Activated T-cell treated with anti-CD3 and anti-CD28 coated beads for 48 hours (primary cell): Measurements from ENCODE around the gene GAPVD1.
"Not testable (repeated sequence)": the region's sequence is repeated elsewhere in the genome, so short reads cannot be mapped to it uniquely, and the experiment has no call there.

Experiments used
- DNase-seq: peaks from one replicate; pipeline ENCODE4 v3.0.0-alpha.2; 2020; ENCODE audit warnings: low read depth

The GAPVD1 gene

DNA sequence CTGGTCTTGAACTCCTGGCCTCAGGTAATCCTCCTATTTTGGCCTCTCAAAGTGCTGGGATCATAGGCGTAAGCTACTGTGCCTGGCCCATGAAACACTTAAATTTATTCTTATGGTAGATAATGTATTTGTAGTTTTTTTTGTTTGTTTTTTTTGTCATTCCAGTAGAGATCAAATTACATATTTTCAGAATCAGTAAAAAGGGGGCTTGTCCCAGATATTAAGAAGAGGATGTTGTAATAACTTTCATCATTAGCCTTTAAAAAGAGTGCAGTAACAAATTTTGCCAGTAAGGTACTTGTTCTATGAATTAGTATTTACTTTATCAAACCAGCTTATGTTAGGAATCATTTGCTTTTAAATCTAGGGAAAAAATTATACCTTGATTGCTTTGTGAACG, 42.6 kb downstream of the GAPVD1 start:
- no peak for DNase-seq

DNA sequence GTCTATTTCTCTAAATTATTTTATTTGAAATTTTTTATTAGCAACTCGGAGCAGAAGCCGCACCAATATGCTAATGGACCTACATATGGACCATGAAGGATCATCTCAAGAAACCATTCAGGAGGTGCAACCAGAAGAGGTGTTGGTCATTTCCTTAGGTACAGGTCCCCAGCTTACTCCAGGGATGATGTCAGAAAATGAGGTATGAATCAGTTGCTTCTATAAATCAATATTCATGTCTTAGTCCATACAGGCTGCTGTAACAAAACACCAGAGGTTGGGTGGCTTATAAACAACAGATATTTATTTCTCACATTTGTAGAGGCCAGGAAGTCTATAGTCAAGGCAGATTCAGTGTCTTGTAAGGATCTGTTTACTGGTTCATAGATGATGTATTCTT, 50.8 kb downstream of the GAPVD1 start:
- DNase-seq = no peak

- not testable (repeated sequence) for DNase-seq
Measured at GRCh38 chr9:125316359-125316758, 54.7 kb downstream of the GAPVD1 start.

- DNase-seq = no peak
Measured at GRCh38 chr9:125317704-125318103, 56.1 kb downstream of the GAPVD1 start.

DNA sequence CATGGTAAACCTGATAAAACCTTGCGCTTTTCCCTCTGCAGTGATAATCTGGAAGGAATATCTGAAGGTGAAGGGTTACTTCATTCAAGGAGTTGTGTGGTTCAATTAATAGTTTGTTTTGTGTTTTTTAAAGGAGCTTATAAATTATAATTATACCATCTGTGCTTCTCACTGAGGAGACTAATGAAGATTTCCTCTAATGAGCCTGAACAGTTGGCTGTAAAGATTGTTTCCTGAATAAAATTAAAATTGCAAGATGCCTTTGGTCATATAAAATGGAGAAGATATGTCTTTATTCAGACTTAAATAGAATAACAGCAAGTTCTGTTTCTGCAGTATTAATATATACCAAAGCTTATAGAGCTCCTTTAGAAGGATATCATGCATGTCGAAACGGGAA, 59.9 kb downstream of the GAPVD1 start:
- DNase-seq = no peak

- no peak for DNase-seq
Measured at GRCh38 chr9:125323615-125324014, 62.0 kb downstream of the GAPVD1 start.

DNA sequence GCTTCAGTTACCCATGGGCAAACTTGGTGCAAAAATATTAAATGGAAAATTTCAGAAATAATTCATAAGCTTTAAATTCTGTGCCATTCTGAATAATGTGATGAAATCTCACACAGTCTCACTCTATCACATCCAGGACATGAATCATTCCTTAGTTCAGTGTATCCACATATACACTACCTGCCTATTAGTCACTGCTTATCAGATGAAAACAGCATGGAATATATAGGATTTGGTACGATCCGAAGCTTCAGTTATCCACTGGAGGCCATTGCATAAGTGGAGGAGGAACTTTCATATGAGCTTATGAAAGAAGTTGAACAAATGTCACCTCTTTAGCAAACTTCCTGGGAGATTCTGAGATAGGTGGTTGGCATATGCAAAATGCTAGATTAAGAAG, 64.2 kb downstream of the GAPVD1 start:
- no peak for DNase-seq

GRCh38 chr9:125329978-125330377, 68.4 kb downstream of the GAPVD1 start:
- no peak for DNase-seq

- DNase-seq = no peak
Measured at GRCh38 chr9:125330587-125330986, 69.0 kb downstream of the GAPVD1 start.

DNA sequence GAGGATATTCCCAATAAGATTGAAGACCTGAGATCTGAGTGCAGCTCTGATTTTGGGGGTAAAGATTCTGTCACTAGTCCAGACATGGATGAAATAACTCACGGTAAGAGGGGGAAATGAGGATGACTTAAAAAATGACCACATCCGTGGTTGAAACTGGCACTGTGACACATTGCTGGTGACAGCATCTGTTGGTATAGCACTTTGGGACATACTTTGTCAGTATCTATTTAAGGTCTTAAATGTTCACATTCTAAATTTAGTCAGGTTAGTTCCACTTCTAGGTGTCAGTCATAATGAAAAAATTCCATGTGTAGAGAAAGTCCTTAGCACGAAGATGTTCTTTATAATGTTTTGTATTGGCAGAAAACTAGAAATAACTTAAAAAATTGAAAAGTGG, 70.9 kb downstream of the GAPVD1 start:
- DNase-seq = peak; percentile 31

DNA sequence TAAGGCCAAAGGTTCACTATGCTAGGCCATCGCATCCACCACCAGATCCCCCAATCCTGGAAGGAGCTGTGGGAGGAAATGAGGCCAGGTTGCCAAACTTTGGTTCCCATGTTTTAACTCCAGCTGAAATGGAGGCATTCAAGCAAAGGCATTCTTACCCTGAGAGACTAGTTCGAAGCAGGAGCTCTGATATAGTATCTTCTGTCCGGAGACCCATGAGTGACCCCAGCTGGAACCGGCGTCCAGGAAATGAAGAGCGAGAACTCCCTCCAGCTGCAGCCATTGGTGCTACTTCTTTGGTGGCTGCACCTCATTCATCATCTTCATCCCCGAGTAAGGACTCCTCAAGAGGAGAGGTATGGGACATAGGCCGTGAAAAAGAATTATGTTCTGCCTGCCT, 75.6 kb downstream of the GAPVD1 start:
- DNase-seq = no peak

GRCh38 chr9:125338929-125339328, 77.3 kb downstream of the GAPVD1 start:
- DNase-seq = no peak

- no peak for DNase-seq
Measured at GRCh38 chr9:125341566-125341965, 79.9 kb downstream of the GAPVD1 start.

DNA sequence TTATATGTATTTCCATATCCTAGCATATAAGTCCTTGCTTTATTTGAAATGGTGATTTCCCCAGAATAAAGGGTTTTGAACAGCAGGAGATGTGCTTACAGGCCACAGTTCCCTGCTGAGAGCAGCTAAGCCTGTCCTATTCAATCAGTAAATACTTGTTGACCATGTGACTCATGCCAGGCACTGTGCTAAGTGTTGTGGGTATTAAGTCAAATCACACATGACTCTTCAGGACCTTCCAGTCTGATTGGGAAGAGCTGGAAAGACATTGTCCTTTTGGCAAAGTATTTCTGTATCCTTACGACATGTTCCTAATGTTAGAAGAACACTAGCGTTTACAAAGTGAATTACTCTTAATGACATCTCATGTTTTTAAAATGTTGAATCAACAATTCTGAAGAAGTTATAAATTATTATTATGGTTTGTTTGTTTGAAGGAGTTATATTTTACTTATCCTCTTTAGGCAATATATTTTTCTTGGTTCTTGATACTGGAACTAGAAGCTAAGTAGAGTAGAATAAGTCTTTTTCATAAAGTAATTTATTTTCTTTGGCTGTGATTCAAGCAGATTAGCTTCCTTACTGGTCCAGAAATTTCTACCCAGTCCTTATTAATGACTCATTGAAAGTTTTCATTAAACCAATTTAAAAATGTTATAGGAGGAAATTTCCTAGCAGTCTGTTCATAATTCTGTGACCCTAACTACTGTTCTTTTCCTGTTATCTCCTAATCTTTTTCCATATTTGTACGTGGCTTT, 82.1 kb downstream of the GAPVD1 start:
- DNase-seq = no peak

DNA sequence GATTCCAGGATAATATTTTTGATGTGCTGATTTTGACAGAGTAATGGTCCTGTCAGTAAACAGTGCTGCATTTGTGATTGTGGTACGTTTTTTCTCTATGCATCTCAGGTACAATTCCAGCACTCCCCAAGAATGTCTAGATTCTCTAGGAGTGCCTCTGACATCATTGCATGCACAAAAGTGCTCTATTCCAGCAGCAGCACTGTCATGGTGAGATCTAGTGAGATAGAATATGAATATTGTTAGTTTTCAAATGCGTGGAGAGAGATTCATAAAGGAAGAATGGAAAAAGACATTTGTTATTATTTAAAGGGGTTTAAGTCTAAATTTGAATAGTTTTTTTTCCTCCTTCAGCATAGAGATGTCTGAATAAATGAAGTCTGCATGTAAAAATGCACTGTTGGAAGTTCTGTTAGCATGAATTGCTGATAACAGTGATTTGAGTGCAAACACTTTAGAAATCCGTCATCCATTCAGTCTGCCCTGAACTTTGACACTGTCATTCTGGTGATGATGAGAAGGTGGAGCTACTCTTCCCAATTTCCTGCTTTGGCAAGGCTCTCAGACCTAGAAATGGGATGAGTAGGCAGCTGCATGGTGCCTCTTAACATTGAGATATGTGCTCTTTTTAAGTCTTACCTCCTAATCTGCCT, 84.6 kb downstream of the GAPVD1 start:
- no peak for DNase-seq

GRCh38 chr9:125355601-125356000, 94.0 kb downstream of the GAPVD1 start:
- no peak for DNase-seq

DNA sequence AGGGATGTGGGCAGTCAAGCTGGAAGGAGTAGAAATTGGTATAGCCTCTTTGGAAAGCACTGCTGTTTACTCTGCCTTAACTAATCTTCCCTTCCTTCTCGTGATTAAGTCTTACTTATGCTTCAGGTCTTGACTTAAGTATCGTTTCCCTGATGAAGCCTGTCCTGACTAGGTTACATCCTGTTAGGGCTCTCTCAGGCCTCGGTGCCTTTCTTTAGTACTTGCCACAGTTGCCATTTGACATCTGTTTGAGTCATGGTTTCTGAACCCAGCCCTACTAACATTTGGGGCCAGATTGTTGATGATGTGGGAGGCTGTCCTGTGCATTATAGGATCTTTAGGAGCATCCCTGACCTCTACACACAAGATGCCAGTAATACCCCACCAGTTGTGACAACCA, 94.4 kb downstream of the GAPVD1 start:
- DNase-seq = no peak

- DNase-seq = no peak
Measured at GRCh38 chr9:125359011-125359410, 97.4 kb downstream of the GAPVD1 start.

GRCh38 chr9:125360601-125361000, 99.0 kb downstream of the GAPVD1 start:
- no peak for DNase-seq

DNA sequence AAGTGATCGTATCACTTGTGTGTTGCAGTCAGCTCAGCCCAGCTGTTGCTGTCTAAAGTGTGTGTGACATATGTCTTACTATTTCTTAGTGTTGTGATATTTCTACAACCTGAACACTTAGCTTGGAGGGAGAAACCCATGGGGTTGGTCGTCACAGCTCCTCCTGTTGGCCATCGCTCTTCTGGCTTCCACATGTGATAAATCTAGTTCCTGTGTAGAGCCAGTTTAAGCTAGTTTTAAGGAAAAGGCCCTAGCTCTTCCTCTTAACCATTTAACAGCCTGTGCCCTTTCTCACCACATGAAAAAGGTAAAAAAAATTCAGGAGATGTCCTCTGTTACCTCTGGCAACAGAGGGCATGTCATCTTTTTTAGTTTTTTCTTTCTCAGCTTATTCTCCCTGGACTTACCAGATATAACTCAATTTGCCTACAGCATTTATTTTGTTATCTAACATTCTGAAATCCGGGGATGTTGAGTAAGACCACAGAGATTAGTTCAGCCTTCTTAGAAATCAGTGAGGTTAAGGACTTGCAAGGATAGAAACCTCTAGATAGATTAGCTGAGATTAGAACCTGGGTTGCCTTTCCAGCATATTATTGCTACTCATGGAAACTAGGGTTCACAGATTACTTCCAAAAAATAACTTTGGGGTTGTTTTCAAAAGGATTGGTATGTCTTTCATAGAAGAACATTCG, 100.4 kb downstream of the GAPVD1 start:
- DNase-seq = no peak

GRCh38 chr9:125366676-125367075, 105.0 kb downstream of the GAPVD1 start:
- no peak for DNase-seq

DNA sequence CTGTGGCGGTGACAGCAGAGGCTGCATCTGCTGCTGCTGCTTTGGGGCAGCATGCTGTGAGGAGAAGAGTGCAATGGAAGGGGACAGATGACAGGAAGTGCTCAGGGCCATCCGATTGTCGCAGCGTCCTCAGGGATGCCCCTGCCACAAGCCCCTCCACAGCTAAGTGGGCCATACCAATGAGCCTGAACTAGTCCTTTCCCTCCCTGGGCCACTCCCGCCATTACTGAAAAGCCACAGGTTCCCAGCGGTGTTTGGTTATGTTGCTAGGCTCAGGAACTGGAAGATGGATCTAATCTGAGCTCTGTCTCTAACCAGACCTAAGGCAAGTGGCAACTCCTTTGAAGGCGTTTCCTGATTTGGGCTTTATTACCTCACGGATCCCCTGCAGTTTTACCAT, 109.2 kb downstream of the GAPVD1 start:
- no peak for DNase-seq
